Measurements from ENCODE around the gene RASGRP3.
A peak's percentile ranks its signal among the peaks of the same experiment; 100 is the strongest.

- TF ChIP-seq EZH2phosphoT487 (IDR thresholded peaks at IDR 0.05; ENCODE audit: insufficient read depth, low read depth) = peak; percentile 97
- no peak for TF ChIP-seq EZH2 (IDR thresholded peaks at IDR 0.05; ENCODE audit: insufficient read depth, poor library complexity, severe bottlenecking)
These were observed 39.2 kb upstream of the RASGRP3 start for GRCh38 chr2:33437297-33437696.
